Ishikawa (cell line): ENCODE data around the gene NCOR2.

Experiments
- CEBPB ChIP-seq: IDR thresholded peaks from 2 replicates; pipeline ENCODE4 v1.6.1; 2012
- CREB1 ChIP-seq: IDR thresholded peaks from 2 replicates; pipeline ENCODE4 v1.6.1; 2012; ENCODE audit warnings: low read depth
- EP300 ChIP-seq: IDR thresholded peaks from 2 replicates; pipeline ENCODE4 v1.6.1; 2012; ENCODE audit warnings: borderline replicate concordance
- FOXM1 ChIP-seq: IDR thresholded peaks from 2 replicates; pipeline ENCODE4 v1.6.1; 2012; ENCODE audit warnings: low read depth, borderline replicate concordance
- NFIC ChIP-seq: IDR thresholded peaks from 2 replicates; pipeline ENCODE4 v1.6.1; 2012
- RAD21 ChIP-seq: IDR thresholded peaks from 2 replicates; pipeline ENCODE4 v1.6.1; 2012; ENCODE audit warnings: low read depth
- TAF1 ChIP-seq: IDR thresholded peaks from 2 replicates; pipeline ENCODE4 v1.6.1; 2012; ENCODE audit warnings: low read depth, mild to moderate bottlenecking
- TEAD4 ChIP-seq: IDR thresholded peaks from 2 replicates; pipeline ENCODE4 v1.6.1; 2012
- YY1 ChIP-seq: IDR thresholded peaks from 2 replicates; pipeline ENCODE4 v1.6.1; 2012; ENCODE audit warnings: low read depth

DNA sequence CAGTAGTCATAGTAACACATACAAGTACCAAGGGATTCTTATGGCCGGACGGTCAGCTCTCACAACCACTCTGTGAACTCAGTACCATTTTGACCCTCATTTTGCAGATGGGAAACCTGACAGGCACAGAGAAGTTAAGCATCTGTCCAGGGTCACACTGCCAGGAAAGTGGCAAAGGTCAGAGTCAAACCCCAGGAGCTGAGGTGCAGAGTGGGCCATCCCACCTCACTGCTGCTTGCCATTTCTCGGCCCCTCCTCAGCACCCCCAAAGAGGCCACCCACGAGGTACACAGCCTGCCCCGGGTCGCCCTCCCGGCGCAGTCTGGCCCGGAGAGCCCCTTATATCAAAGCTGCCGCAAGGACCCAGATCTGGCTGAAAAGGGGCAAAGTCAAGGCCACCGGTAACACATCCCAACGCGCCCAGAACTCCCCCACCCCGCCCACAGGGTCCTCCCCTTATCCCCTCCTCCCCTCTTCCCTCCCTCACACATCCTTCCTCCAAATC is 1.7 kb downstream of the NCOR2 start:
- TF ChIP-seq YY1 (no peak), RAD21 (no peak), TAF1 (no peak), FOXM1 (no peak), EP300 (no peak), CREB1 (no peak), TEAD4 (no peak), NFIC (no peak), CEBPB (no peak)
